HUDEP-2 (cell line): ENCODE measurements around the gene JPH4.
A peak's percentile ranks its signal among the peaks of the same experiment; 100 is the strongest.
"Not testable (repeated sequence)": the region's sequence is repeated elsewhere in the genome, so short reads cannot be mapped to it uniquely, and the experiment has no call there.

Source experiments
- DNase-seq, 76 experiments: peaks; one replicate each; lab custom pipeline; 2025; ENCODE audit not compliant: unreplicated experiment in 76 of 76; lab: John Stamatoyannopoulos, UW

Gene JPH4

GRCh38 chr14:23609411-23610089, 31.0 kb upstream of the JPH4 start:
- DNase-seq, result not testable (repeated sequence)

- DNase-seq, result no peak
Measured at GRCh38 chr14:23609001-23609400, 30.4 kb upstream of the JPH4 start.

GRCh38 chr14:23608454-23608853, 29.9 kb upstream of the JPH4 start:
- no peak for DNase-seq

- DNase-seq, result no peak
Measured at GRCh38 chr14:23605931-23606585, 27.5 kb upstream of the JPH4 start.

- no peak for DNase-seq
Measured at GRCh38 chr14:23604675-23605170, 26.1 kb upstream of the JPH4 start.

- DNase-seq, result no peak
Measured at GRCh38 chr14:23604148-23604547, 25.6 kb upstream of the JPH4 start.

GRCh38 chr14:23603103-23603502, 24.5 kb upstream of the JPH4 start:
- no peak for DNase-seq

GRCh38 chr14:23602181-23603095, 23.8 kb upstream of the JPH4 start:
- no peak for DNase-seq

- DNase-seq, result no peak
Measured at GRCh38 chr14:23601845-23602180, 23.2 kb upstream of the JPH4 start.

- DNase-seq, result no peak
Measured at GRCh38 chr14:23601424-23601823, 22.8 kb upstream of the JPH4 start.

GRCh38 chr14:23600806-23601205, 22.2 kb upstream of the JPH4 start:
- DNase-seq, result no peak

- DNase-seq, result no peak
Measured at GRCh38 chr14:23600322-23600707, 21.7 kb upstream of the JPH4 start.

- DNase-seq, result not testable (repeated sequence)
Measured at GRCh38 chr14:23594191-23594590, 15.6 kb upstream of the JPH4 start.

GRCh38 chr14:23590198-23590597, 11.6 kb upstream of the JPH4 start:
- no peak for DNase-seq

- no peak for DNase-seq
Measured at GRCh38 chr14:23589606-23590005, 11.0 kb upstream of the JPH4 start.

- peak in 72 of 76 experiments; percentile 17 to 91 (median 72) for DNase-seq
Measured at GRCh38 chr14:23588884-23589598, 10.5 kb upstream of the JPH4 start.

- not testable (repeated sequence) for DNase-seq
Measured at GRCh38 chr14:23584527-23585203, 6.1 kb upstream of the JPH4 start.

- not testable (repeated sequence) for DNase-seq
Measured at GRCh38 chr14:23583761-23584526, 5.4 kb upstream of the JPH4 start.
